Heart left ventricle (tissue), 16 donors: ENCODE data around the gene ASTL. TPM values are rescaled to one million over a fixed set of nuclear protein-coding genes. Genes with fewer than 3 reads are reported as not detected.

Experiments
- ATAC-seq, 4 donors: fragments of 200-7000 bp; cut with Tn5 transposase; one replicate each; pipeline ENCODE4 v1.9.1; 2020 to 2022; ENCODE audit warnings: moderate library complexity in 4 of 4, mild to moderate bottlenecking in 3 of 4, moderate number of reproducible peaks in 1 of 4
- DNase-seq, 5 donors: peaks; one replicate each; pipeline ENCODE4 v3.0.0-alpha.2; 2020
- H3K27ac ChIP-seq, 12 donors: fragments of 200-600 bp; sonication (generic) in 4 of 12; one replicate each; pipeline versions ENCODE4 v1.5.0 to v1.8.0; 2016 to 2022; ENCODE audit warnings: mild to moderate bottlenecking in 2 of 12
- H3K27me3 ChIP-seq, 9 donors: fragments of 200-600 bp; sonication (generic) in 2 of 9; one replicate each; pipeline versions ENCODE4 v1.5.1 to v1.8.0; 2016 to 2022; ENCODE audit warnings: mild to moderate bottlenecking in 3 of 9
- H3K36me3 ChIP-seq, 9 donors: fragments of 200-600 bp; sonication (generic) in 2 of 9; one replicate each; pipeline versions ENCODE4 v1.5.0 to v1.8.0; 2018 to 2022; ENCODE audit warnings: mild to moderate bottlenecking in 2 of 9
- H3K4me1 ChIP-seq, 12 donors: fragments of 200-600 bp; sonication (generic) in 4 of 12; one replicate each; pipeline versions ENCODE4 v1.5.0 to v1.8.0; 2016 to 2022; ENCODE audit warnings: mild to moderate bottlenecking in 3 of 12
- H3K4me3 ChIP-seq, 12 donors: fragments of 200-600 bp; sonication (generic) in 4 of 12; one replicate each; pipeline versions ENCODE4 v1.5.0 to v1.8.0; 2017 to 2022; ENCODE audit warnings: mild to moderate bottlenecking in 9 of 12, moderate library complexity in 4 of 12
- H3K9me3 ChIP-seq, 12 donors: fragments of 200-600 bp; sonication (generic) in 4 of 12; one replicate each; pipeline versions ENCODE4 v1.5.0 to v1.8.0; 2016 to 2022; ENCODE audit warnings: mild to moderate bottlenecking in 1 of 12
- CTCF ChIP-seq, 12 donors: fragments of 200-600 bp; sonication (generic) in 4 of 12; IDR thresholded peaks; one replicate each; pipeline versions ENCODE4 v1.5.0 to v1.8.0; 2018 to 2022; ENCODE audit warnings: antibody characterized with exemption in 12 of 12, mild to moderate bottlenecking in 5 of 12
- POLR2A ChIP-seq, 2 donors: fragments of 450-650 bp; IDR thresholded peaks; one replicate each; pipeline ENCODE4 v1.6.1; 2017; ENCODE audit warnings: antibody characterized with exemption in 2 of 2, mild to moderate bottlenecking in 2 of 2, moderate library complexity in 2 of 2
- WGBS, 4 donors: extraction: QIAGEN DNeasy Blood & Tissue Kit in 2 of 4; methylation state at CpG; one replicate each; pipeline versions ENCODE4 v1.1.5 to v1.1.7; 2013 to 2018; 5-methylcytosine and 5-hydroxymethylcytosine counted together
- intact Hi-C, 10 donors: fragments of 100-400 bp; cut with DNase I; formaldehyde crosslinking; loops; one replicate each; pipeline versions ENCODE4 v1.11.1 to v1.14.2; 2022
- polyA plus RNA-seq, 2 donors: library from polyadenylated mRNA; stranded (reverse); fragments of 200-250 nt; gene quantifications; one replicate each; pipeline ENCODE4 v1.2.3, GENCODE V29; 2013
- total RNA-seq, 9 donors: library from RNA; depleted of rRNA in 2 of 9; stranded (reverse); fragments of >200 nt in 2 of 9; fragmentation: NEBNext Ultra II Directional in 3 of 9; extraction: Animal tissue kit (Norgen Biotek cat#: 25700) in 3 of 9; gene quantifications; one replicate each; pipeline versions ENCODE4 v1.1.0 to v1.2.4, GENCODE V29; 2016 to 2023
- donor health status: ischemic (EF 13 %, LVEDD 7.1; RV severe dilation, severe dysfunction).
- donor health status: healthy with polysubstance abuse.
- donor health status: DM: no; HTN: yes; CAD: no.
- donor health status: DM: no; HTN: no; CAD: no.
- donor health status: ischemic (EF 25% LVEDD 6.9; RV normal size, moderate dysfunction).
- donor health status: ischemic (EF 25% LVEDD 5.7; RV mildly dilated, moderate dysfunction).
- donor health status: healthy.
- donor health status: DM: yes; HTN: yes; CAD: no.
- donor health status: ischemic (EF 35%, LVEDD 5.7; RV mildly dilated, moderate dysfunction).
- donor health status: nonischemic (EF 11% LVEDD 7.7; RV severe dilation, severe dysfunction).
- donor health status: DM: yes; HTN: yes; CAD: no.
- donor health status: PGD.
- donor health status: ischemic (EF 29% LVEDD 5.4; RV normal size, mild dysfunction).
- donor health status: nonischemic (EF 23%, LVEDD 6.1; RV moderate dilation, normal function).

Gene ASTL
- total and polyA plus RNA-seq, 11 donors, result 0.14 TPM; not detected in 10

GRCh38 chr2:96103761-96104486 lies 34.4 kb downstream of the ASTL start:
- 26 to 30% (median 30%) methylated on average over 6 of the region's 6 CpGs for WGBS, 4 donors
- Histone ChIP-seq H3K27ac (peak overlapping the region in 9 of 12 donors; percentile 40 to 77 (median 70)), H3K9me3 (peaks cover 0 to 16% (median 10%) of the 10 kb centered on the region in 12 donors), H3K4me1 (peaks cover 10 to 55% (median 34%) of the 10 kb centered on the region in 12 donors), H3K36me3 (no peaks in the 10 kb centered on the region), H3K4me3 (no peak overlapping the region), H3K27me3 (no peaks in the 10 kb centered on the region)
- intact Hi-C loops, result no loop called here
- TF ChIP-seq CTCF (IDR thresholded peaks at IDR 0.05) (no peak), POLR2A (IDR thresholded peaks at IDR 0.05) (no peak)
- DNase-seq (peak; percentile 32 to 70 (median 54)), ATAC-seq (peak; percentile 48 to 60 (median 58))

DNA sequence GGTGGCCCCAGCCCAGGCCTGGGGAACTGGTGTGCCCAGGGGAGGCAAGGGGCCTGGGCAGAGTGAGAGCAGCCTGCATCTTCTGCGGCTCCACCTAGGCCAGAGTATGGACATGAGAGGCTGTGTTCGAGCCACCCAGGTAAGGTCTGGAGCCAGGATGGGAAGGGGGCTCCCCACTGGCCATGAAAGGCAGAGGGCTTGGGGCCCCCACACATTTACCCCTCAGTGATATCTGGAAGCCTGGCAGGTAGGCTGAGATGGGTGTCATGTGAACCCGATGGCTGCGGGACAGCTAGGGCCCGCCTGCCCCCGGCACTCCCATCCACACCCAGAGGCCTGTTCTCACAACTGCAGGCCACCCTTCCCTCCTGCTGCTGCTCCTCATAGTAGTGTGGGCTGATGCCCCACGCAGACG lies 35.1 kb downstream of the ASTL start:
- peaks cover 0 to 16% (median 10%) of the 10 kb centered on the region in 12 donors for H3K9me3 ChIP-seq
- ATAC-seq, result no peak
- peak overlapping the region in 8 of 12 donors; percentile 27 to 68 (median 40) for H3K27ac ChIP-seq
- no peak for TF ChIP-seq POLR2A (IDR thresholded peaks at IDR 0.05)
- no peak for TF ChIP-seq CTCF (IDR thresholded peaks at IDR 0.05)
- DNase-seq, result peak in 3 of 5 donors; percentile 3 to 17 (median 15)
- intact Hi-C loops, result no loop called here
- H3K4me3 ChIP-seq, result no peak overlapping the region
- 79 to 84% (median 82%) methylated on average over 4 to 8 of the region's 8 CpGs for WGBS, 4 donors
- no peaks in the 10 kb centered on the region for H3K27me3 ChIP-seq
- H3K4me1 ChIP-seq, result peaks cover 18 to 55% (median 34%) of the 10 kb centered on the region in 12 donors
- no peaks in the 10 kb centered on the region for H3K36me3 ChIP-seq

DNA sequence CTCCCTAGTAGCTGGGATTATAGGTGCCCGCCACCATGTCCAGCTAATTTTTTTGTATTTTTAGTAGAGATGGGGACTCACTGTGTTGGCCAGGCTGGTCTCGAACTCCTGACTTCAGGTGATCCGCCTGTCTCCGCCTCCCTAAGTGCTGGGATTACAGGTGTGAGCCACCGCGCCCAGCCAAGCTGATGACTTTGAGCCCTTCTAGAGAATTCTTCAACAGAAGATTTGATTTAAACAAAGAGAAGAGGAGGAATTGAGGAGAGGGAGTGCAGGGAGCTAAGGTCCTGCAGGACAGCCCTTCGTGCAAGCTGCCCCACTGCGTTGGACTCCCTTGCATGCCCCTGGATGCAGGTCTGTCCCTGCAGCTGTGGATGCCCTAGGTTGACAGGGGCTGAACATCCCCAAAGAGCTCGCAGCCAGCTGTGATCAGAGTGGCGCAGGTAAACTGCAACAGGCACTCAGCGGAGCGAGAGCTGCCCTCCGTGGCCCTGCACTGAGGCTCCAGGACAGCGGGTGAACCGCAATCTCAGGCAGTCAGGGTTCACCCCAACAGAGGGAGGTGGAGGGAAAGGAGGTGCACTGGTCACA lies 35.6 kb downstream of the ASTL start:
- peak in 4 of 5 donors; percentile 4 to 23 (median 14) for DNase-seq
- peak overlapping the region in 4 of 12 donors; percentile 9 to 37 (median 30) for H3K27ac ChIP-seq
- no peaks in the 10 kb centered on the region for H3K36me3 ChIP-seq
- intact Hi-C loops, result no loop called here
- peaks cover 18 to 54% (median 30%) of the 10 kb centered on the region in 12 donors for H3K4me1 ChIP-seq
- H3K27me3 ChIP-seq, result no peaks in the 10 kb centered on the region
- TF ChIP-seq POLR2A (IDR thresholded peaks at IDR 0.05), result no peak
- no peak for TF ChIP-seq CTCF (IDR thresholded peaks at IDR 0.05)
- H3K4me3 ChIP-seq, result no peak overlapping the region
- 96 to 99% (median 97%) methylated on average over 10 to 15 of the region's 15 CpGs for WGBS, 4 donors
- peaks cover 0 to 16% (median 10%) of the 10 kb centered on the region in 12 donors for H3K9me3 ChIP-seq
- no peak for ATAC-seq

DNA sequence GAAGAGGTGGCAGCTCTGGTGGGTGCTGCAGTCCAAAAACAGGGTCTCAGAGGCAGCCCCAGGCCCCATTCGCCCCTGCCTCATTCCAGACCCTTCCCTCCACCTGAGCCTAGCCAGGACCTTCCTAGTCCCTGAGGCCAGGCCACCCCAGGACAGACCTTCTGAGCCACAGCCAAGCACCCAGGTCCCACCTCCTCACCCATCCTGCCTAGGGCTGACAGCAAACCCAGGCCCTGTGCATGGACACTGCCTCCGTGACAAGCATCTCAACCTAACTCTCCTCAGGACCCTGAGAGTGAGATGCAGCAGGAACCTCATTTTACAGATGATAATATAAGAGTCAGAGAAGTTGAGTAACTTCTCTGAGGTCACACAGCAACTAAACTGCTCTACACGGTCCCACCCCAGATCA lies 37.4 kb downstream of the ASTL start:
- Histone ChIP-seq H3K27ac (peak overlapping the region in 3 of 12 donors; percentile 8 to 89 (median 87)), H3K4me3 (no peak overlapping the region), H3K36me3 (no peaks in the 10 kb centered on the region), H3K9me3 (peaks cover 0 to 13% (median 10%) of the 10 kb centered on the region in 12 donors), H3K27me3 (no peaks in the 10 kb centered on the region), H3K4me1 (peaks cover 18 to 51% (median 29%) of the 10 kb centered on the region in 12 donors)
- DNase-seq, result peak in 3 of 5 donors; percentile 5 to 37 (median 16)
- intact Hi-C loops, result no loop called here
- TF ChIP-seq CTCF (IDR thresholded peaks at IDR 0.05) (no peak), POLR2A (IDR thresholded peaks at IDR 0.05) (no peak)
- no peak for ATAC-seq
- 91 to 95% (median 93%) methylated on average over 3 of the region's 3 CpGs for WGBS, 4 donors
